ENCODE measurements around the gene NOMO2.
"Not testable (repeated sequence)": the region's sequence is repeated elsewhere in the genome, so short reads cannot be mapped to it uniquely, and the experiment has no call there.

DNA sequence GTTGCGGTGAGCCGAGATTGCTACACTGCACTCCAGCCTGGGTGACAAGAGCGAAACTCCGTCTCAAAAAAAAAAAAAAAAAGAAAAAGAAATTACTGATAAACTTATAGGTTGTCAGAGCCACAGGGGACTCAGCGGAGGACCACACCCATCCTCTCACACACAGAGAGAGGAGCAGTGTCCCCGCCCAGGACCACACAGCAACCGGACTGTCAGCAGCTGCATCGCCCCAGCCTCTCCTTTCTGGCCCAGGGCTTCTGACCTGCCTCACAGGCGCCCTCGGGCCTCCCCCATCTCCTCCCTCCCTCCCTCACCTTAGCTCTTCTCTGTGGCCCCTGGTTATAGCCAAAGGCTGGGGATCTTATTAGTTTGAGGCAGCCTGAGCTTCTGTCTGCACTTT lies 27.9 kb upstream of the NOMO2 start:
- TF ChIP-seq, protein P1, sequence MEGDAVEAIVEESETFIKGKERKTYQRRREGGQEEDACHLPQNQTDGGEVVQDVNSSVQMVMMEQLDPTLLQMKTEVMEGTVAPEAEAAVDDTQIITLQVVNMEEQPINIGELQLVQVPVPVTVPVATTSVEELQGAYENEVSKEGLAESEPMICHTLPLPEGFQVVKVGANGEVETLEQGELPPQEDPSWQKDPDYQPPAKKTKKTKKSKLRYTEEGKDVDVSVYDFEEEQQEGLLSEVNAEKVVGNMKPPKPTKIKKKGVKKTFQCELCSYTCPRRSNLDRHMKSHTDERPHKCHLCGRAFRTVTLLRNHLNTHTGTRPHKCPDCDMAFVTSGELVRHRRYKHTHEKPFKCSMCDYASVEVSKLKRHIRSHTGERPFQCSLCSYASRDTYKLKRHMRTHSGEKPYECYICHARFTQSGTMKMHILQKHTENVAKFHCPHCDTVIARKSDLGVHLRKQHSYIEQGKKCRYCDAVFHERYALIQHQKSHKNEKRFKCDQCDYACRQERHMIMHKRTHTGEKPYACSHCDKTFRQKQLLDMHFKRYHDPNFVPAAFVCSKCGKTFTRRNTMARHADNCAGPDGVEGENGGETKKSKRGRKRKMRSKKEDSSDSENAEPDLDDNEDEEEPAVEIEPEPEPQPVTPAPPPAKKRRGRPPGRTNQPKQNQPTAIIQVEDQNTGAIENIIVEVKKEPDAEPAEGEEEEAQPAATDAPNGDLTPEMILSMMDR (IDR thresholded peaks at IDR 0.05) = not testable (repeated sequence)
- TF ChIP-seq POLR2A (IDR thresholded peaks at IDR 0.05) = not testable (repeated sequence)

Measured in adrenal gland (tissue), 5 donors.